Right ventricle myocardium inferior (tissue), 1 donor: Measurements from ENCODE around the gene KLC1. TPM values are rescaled to one million over a fixed set of nuclear protein-coding genes. Genes with fewer than 3 reads are reported as not detected.
A peak's percentile ranks its signal among the peaks of the same experiment; 100 is the strongest.
"Not testable (repeated sequence)": the region's sequence is repeated elsewhere in the genome, so short reads cannot be mapped to it uniquely, and the experiment has no call there.

Experiments used
- ATAC-seq: fragments of 200-7000 bp; cut with Tn5 transposase; one replicate; pipeline ENCODE4 v1.9.1; 2020; ENCODE audit warnings: mild to moderate bottlenecking, moderate library complexity
- DNase-seq: peaks from one replicate; pipeline ENCODE4 v3.0.0; 2021; ENCODE audit errors: missing footprints
- intact Hi-C: fragments of 100-400 bp; cut with DNase I; formaldehyde crosslinking; loops from one replicate; pipeline ENCODE4 v1.11.0; 2022
- total RNA-seq: library from RNA; stranded (reverse); fragmentation: NEBNext Ultra II Directional; extraction: Animal tissue kit (Norgen Biotek cat#: 25700); gene quantifications from one replicate; pipeline ENCODE4 v1.2.1, GENCODE V29; 2021
- donor health status: DM: no; HTN: yes; CAD: no; lungs with severe emphysema.

The KLC1 gene
- total RNA-seq, 1 donor from 2014 or later, result 151 TPM

- intact Hi-C loops, result no loop called here
- ATAC-seq, result no peak
- no peak for DNase-seq
Measured at GRCh38 chr14:103685276-103686211, 56.5 kb downstream of the KLC1 start.

- DNase-seq (no peak), ATAC-seq (no peak)
- intact Hi-C loops, result no loop called here
Measured at GRCh38 chr14:103686831-103687485, 57.9 kb downstream of the KLC1 start.

- DNase-seq, result no peak
- no peak for ATAC-seq
- intact Hi-C loops, result no loop called here
Measured at GRCh38 chr14:103687712-103688111, 58.7 kb downstream of the KLC1 start.

- ATAC-seq, result no peak
- no peak for DNase-seq
- intact Hi-C loops, result no loop called here
Measured at GRCh38 chr14:103688441-103688840, 59.4 kb downstream of the KLC1 start.

GRCh38 chr14:103688906-103689902 lies 60.2 kb downstream of the KLC1 start:
- DNase-seq (peak; percentile 80), ATAC-seq (peak; percentile 64)
- intact Hi-C loops, result no loop called here

GRCh38 chr14:103690332-103690731 lies 61.3 kb downstream of the KLC1 start:
- ATAC-seq (no peak), DNase-seq (no peak)
- intact Hi-C loops, result no loop called here

- intact Hi-C loops, ATAC-seq, DNase-seq: not testable (repeated sequence)
Measured at GRCh38 chr14:103691655-103692054, 62.6 kb downstream of the KLC1 start.

GRCh38 chr14:103692159-103692558 lies 63.1 kb downstream of the KLC1 start:
- DNase-seq, result peak; percentile 56
- intact Hi-C loops, result no loop called here
- ATAC-seq, result no peak

- DNase-seq (no peak), ATAC-seq (no peak)
- intact Hi-C loops, result no loop called here
Measured at GRCh38 chr14:103692871-103693270, 63.9 kb downstream of the KLC1 start.

- intact Hi-C loops, result no loop called here
- DNase-seq (no peak), ATAC-seq (no peak)
Measured at GRCh38 chr14:103693515-103693914, 64.5 kb downstream of the KLC1 start.

GRCh38 chr14:103694572-103695026 lies 65.6 kb downstream of the KLC1 start:
- DNase-seq (no peak), ATAC-seq (no peak)
- intact Hi-C loops, result no loop called here

GRCh38 chr14:103695296-103696069 lies 66.5 kb downstream of the KLC1 start:
- DNase-seq (peak; percentile 60), ATAC-seq (no peak)
- intact Hi-C loops, result no loop called here

GRCh38 chr14:103696070-103696402 lies 67.0 kb downstream of the KLC1 start:
- intact Hi-C loops, result no loop called here
- ATAC-seq (no peak), DNase-seq (peak; percentile 53)

- ATAC-seq (peak; percentile 55), DNase-seq (peak; percentile 78)
- intact Hi-C loops, result no loop called here
Measured at GRCh38 chr14:103696466-103697071, 67.6 kb downstream of the KLC1 start.

GRCh38 chr14:103697206-103697602 lies 68.2 kb downstream of the KLC1 start:
- no peak for ATAC-seq
- intact Hi-C loops, result no loop called here
- no peak for DNase-seq

- ATAC-seq (no peak), DNase-seq (peak; percentile 67)
Measured at GRCh38 chr14:103697603-103698379, 68.8 kb downstream of the KLC1 start.

More at GRCh38 chr14:103697603-103698379, 68.8 kb downstream of the KLC1 start:
- intact Hi-C loops, result no loop called here
